GM19324 (cell line): ENCODE data around the gene MARCHF6.
"Not testable (repeated sequence)": the region's sequence is repeated elsewhere in the genome, so short reads cannot be mapped to it uniquely, and the experiment has no call there.

ENCODE experiments used
- ATAC-seq: cut with Tn5 transposase; IDR thresholded peaks from one replicate; pipeline ENCODE4 v1.9.1; 2021; ENCODE audit warnings: mild to moderate bottlenecking, moderate library complexity; ENCODE audit not compliant: unreplicated experiment, low FRiP score

MARCHF6 gene

DNA sequence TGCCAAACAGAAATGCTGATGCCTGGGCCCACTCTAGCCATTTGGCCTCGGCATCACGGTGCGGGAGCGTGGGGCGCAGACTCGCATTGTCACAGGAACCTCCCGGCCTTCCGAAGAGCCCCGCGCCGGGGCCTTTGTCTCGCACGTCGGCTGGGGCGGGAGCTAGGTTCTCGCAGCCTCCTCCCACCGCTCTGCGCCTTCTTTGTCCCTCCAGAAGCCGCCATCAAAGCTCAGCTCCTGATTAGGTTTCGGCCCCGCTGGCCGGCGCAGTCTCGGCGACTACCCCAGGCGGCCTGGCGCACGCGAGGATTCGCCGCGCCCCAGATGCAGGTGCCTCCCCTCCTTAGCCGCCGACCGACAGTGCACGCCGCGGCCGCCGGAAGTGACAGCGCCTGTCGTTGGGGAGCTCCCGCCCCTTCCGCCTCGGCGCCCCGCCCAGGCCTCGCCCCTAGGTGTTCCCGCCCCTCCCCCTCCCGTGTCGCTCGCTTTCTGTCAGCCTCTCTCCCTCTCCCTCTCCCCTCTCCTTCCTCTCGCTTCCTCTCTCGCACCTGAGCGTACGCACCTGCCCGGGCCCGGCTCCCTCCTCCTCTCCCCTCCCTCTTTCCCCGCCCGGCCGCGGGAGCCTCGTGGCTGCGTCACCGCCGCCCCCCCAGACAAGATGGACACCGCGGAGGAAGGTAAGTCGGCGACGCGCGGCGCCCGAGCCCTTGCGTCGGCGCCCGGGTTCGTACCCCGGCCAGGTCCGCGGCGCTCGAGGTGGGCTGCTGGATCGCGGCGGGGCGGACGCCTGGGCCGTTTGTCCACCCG lies at the start of gene MARCHF6:
MARCHF6 (plus strand) TSS at position 455 of the 807 bp plus-strand sequence; CDS start at position 659, 204 bp downstream.
- ATAC-seq, result peak; percentile 93

- ATAC-seq, result no peak
Measured at GRCh38 chr5:10303699-10304170, 49.8 kb upstream of the MARCHF6 start.

DNA sequence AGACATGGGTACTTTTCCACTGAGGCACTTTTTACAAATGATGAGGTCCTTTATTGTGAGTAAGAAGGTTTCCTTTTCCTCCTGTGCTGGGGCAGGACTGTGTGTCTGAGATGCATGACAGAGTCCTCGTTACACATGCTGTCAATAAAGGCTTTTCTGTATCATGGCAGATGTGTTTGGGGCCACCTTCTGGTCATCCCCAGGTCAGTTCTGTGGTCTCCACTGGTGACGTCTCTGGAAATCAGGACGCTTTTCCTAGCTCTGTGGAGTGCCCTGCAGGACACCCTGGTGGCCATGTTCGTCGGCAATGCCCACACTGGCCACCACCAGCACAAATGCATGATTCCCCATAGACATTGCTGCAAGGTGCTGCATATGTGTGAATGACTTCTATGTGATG lies 48.6 kb upstream of the MARCHF6 start:
- ATAC-seq, result no peak

DNA sequence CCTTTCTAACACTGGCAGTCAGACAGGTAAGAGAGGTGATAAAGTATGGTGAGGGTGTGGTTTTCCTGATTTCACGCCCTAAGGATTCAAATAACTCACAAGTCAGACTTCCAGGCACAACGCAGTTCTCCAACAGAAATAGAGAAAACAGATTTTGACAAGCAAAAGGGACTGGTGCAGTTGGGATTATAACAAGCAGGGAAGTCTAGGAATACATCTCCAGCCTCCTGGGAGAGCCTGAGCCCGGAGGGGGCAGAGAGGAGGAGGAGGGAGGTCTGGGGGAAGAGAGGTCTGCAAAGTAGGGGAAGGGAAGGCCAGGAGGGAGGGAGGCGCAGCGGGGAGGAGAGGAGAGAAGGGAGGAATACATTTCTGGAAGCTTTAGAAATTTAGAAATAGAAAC lies 47.4 kb upstream of the MARCHF6 start:
- no peak for ATAC-seq

DNA sequence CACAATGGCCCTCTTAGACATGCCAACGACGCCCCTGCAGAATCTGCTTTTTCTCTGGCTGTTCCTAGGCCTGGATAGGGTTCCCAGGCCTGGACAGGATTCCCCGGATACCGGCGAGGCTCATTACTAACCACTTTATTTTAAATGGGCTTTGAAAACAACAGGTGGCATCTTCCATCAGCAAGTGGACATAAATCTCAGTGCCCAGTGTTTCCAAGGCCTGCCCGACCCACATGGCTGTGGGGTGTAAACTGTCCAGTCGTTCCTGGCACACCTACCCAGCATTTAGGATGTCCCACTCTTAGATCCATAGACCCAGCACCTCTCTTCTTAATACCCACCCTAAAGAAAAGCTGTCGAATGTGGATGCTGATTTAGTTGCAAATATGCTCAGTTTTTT lies 46.7 kb upstream of the MARCHF6 start:
- ATAC-seq, result no peak

DNA sequence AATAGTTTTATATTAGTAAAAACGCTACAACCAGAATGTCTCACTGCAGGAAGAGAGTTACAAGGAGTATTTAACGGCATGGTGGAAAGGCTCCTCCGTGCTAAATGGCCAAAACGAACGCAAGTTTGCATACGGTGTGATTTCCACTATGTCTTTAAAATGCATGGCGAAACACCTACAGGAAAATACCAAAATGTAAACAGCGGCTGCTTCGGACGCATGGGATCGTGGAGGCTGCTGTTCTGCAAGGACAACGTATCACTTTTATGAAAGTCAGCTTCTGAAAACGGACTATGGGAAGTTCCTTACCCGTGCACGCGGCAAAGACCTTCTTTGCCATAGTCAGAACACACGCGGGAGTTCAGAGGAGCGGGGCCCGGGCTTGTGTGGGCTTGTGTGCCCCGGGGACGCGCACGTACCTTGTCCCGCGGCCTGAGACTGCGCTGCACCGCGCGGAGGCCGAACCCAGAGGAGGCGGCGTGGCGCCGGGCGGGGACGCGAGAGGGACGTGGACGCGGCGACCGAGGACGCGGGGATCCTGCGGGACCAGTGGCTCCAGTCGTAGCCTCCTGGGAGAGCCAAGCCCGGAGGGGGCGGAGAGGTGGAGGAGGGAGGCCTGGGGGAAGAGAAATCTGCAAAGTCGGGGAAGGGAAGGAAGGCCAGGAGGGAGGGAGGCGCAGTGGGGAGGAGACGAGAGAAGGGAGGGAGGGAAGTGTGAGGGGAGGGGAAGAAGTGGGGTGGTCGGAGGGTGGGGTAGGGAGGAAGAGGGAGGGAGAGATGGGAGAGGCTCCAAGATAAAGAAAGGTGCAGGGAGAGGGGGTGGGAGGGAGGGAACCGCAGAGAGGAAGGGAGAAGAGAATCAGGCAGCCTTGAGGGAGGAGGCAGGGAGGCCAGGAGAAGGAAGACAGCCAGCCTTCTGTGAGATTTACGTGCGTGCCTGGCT lies 46.0 kb upstream of the MARCHF6 start, which contains the start of gene CMBL:
CMBL (minus strand) TSS at position 697 of the 943 bp plus-strand sequence. CDS start 17,140 bp downstream, outside the sequence.
- peak; percentile 90 for ATAC-seq

DNA sequence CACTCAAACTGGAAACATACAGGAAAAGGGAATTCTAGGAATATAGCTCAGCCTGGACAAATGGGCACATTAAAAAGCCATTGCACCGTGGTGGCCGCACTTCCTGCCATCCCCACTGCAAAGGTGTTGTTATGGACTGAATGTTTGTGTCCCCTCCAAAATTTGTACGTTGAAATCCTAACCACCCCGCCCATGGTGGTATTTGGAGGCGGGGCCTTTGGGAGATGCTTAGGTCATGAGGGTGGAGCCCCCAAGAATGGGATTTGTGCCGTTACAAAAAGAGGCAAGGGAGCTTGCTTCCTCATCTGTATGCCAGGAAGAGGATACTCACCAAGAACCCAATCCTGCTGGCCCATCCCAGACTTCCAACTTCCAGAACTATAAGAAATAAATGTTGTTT lies 44.7 kb upstream of the MARCHF6 start:
- no peak for ATAC-seq

- no peak for ATAC-seq
Measured at GRCh38 chr5:10310066-10310779, 43.3 kb upstream of the MARCHF6 start.

GRCh38 chr5:10310835-10311570 lies 42.5 kb upstream of the MARCHF6 start:
- ATAC-seq, result not testable (repeated sequence)

DNA sequence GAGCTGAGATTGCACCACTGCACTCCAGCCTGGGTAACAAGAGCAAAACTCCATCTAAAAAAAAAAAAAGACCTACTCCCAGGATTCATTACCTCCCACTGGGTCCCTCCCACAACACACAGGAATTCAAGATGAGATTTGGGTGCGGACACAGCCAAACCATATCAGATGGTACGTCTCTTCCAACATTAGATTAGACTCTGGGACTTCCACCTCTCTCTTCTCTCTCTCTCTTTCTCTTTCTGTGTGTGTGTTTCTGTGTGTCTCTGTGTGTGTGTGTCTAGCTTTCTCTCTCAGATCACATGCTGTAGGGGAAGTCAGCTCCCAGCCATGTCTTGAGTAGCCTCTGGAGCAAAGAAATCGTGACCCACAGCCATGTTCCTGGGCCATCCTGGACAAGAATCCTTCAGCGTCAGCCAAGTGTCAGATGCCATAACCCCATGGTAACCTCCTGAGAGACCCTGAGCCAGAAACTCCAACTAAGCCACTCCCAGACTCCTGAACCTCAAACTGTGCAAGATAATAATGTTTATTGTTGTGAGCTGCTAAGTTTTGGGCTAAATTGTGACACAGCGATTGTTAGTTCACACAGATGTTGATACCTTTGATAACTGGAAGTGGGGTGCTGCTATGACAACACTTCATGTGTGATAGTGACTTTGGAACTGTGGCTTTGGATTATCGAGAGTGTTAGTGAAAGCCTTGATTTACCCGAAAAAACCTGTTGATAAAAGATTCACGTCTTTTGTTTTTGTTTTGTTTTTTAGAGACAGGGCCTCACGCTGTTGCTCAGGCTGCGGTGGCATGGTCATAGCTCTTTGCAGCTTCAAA lies 41.7 kb upstream of the MARCHF6 start:
- ATAC-seq, result no peak

DNA sequence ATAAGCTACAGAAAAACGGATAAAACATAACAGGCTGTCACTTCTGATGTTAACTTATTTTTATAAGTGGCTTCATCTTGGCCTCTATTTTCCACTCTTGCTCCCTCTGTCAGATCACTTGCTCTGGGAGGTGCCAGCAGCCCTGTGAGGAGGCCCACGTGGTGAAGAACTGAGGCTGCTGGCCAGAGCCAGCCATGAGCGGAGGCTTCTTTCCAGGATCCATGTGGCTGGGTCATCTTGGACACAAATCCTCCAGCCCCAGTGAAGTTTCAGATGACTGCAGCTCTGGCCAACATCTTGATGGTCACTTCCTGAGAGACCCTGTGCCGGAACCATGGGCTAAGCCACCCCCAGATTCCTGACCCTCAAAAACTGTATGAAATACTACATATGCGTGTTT lies 38.3 kb upstream of the MARCHF6 start:
- no peak for ATAC-seq

GRCh38 chr5:10315824-10316509 lies 37.5 kb upstream of the MARCHF6 start:
- ATAC-seq, result no peak

DNA sequence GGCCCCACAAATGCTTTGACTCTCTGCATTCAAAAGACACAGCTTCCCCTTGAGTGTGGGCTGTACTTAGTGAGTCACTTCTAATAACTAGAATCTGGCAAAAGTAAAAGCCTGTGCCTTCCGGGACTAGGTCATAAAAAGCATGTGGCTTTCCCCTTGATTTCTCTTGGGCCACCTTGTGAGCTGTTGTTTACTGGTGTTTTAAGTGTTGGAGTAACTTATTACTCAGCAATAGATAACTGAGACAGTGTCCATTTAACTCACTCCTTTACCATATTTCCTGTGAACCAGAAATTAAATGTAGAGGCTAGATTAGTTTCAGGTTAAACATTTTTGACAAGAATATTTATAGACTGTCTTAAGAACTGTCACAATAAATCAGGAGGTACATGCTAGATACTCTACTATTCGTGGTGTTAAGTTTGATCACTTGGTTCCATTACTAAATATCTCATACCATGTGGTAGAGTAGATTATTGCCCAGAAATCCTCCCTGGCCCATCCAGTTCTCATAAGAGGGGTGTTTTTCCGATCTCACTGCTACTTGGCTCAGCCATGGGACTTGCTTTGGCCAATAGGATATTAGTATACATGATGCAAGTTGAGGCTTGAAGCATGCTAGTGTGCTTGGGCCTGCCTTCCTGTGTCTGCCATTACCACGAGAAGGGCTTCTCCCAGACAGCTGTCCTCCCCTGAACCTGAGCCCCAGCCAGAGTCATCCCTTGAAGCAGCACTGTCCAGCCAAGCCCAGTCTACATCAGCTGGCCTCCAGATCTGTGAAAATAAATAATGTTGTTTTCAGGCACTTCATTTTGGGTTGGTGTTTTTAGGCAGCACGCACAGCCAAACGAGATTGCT lies 35.4 kb upstream of the MARCHF6 start:
- no peak for ATAC-seq

- ATAC-seq, result no peak
Measured at GRCh38 chr5:10319202-10319851, 34.2 kb upstream of the MARCHF6 start.

DNA sequence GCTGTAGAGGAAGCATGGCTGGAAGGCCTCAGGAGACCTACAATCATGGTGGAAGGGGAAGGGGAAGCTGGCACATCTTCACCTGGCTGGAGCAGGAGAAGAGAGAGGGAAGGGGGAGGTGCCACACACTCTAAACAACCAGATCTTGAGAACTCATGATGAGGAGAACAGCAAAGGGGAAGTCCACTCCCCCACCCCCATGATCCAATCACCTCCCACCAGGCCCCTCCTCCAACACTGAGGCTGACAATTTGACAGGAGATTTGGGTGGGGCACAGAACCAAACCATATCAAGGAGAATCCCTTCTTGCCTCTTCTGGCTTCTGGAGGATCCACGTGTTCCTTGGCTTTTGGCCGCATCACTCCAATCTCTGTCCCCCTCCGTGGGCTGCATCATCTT lies 32.7 kb upstream of the MARCHF6 start:
- no peak for ATAC-seq

GRCh38 chr5:10321882-10322281 lies 31.6 kb upstream of the MARCHF6 start:
- no peak for ATAC-seq
